Motor neuron (in vitro differentiated cells): ENCODE measurements around the gene CEP170B. TPM values are rescaled to one million over a fixed set of nuclear protein-coding genes. Genes with fewer than 3 reads are reported as not detected.
"Not testable (repeated sequence)": the region's sequence is repeated elsewhere in the genome, so short reads cannot be mapped to it uniquely, and the experiment has no call there.

ENCODE experiments used
- ATAC-seq, 8 experiments: fragments of 200-7000 bp; cut with Tn5 transposase; replicated peaks in 6 of 8; 2 replicates each; pipeline ENCODE4 v1.8.0; 2021; ENCODE audit warnings: mild to moderate bottlenecking in 8 of 8, moderate library complexity in 8 of 8
- H3K27ac ChIP-seq, 2 donors: fragments of 250-450 bp; sonication (Bioruptor Pico); 2 replicates each; pipeline ENCODE4 v1.9.0; 2021; ENCODE audit warnings: antibody characterized with exemption in 2 of 2, mild to moderate bottlenecking in 2 of 2, moderate library complexity in 1 of 2
- H3K4me1 ChIP-seq, 2 donors: fragments of 250-450 bp; sonication (Bioruptor Pico); replicated peaks in 1 of 2; 2 replicates each; pipeline ENCODE4 v1.6.1; 2021; ENCODE audit warnings: antibody characterized with exemption in 2 of 2, mild to moderate bottlenecking in 2 of 2, moderate library complexity in 1 of 2
- H3K4me3 ChIP-seq, 5 donors: fragments of 250-450 bp; sonication (Bioruptor Pico); 2 replicates each; pipeline ENCODE4 v1.9.0; 2021; ENCODE audit warnings: antibody characterized with exemption in 5 of 5, mild to moderate bottlenecking in 5 of 5, moderate library complexity in 4 of 5
- WGBS, 10 experiments: fragments of 450-650 bp; shearing (Covaris generic); methylation state at CpG; one replicate each; pipeline ENCODE4 v1.0.0; 2022; 5-methylcytosine and 5-hydroxymethylcytosine counted together
- in situ Hi-C, 9 experiments: fragments of 400-800 bp; cut with MboI; loops; one replicate each; pipeline ENCODE4 v1.15.0; 2021; ENCODE audit warnings: low sequenced_read_pairs in 9 of 9, low pct_unique_long_range_greater_than_20kb in 2 of 9; ENCODE audit not compliant: unreplicated experiment in 9 of 9
- total RNA-seq, 8 experiments: library from RNA; unstranded; fragments of 300-600 nt; gene quantifications; 2 replicates each; pipeline versions ENCODE4 v1.2.3 to v1.2.4, GENCODE V29; 2022

Gene CEP170B
- total RNA-seq, 8 experiments from 2014 or later = 6.3 to 18.4 (median 9.6) TPM

GRCh38 chr14:104917116-104917515, 52.0 kb downstream of the CEP170B start:
- Histone ChIP-seq H3K27ac (no peak overlapping the region), H3K4me1 (no peaks in the 10 kb centered on the region), H3K4me3 (no peak overlapping the region)
- 19 to 100% (median 54%) methylated on average over 2 to 9 of the region's 9 CpGs for WGBS, 10 experiments
- in situ Hi-C loops = loop anchor here in 1 of 9 experiments (25.0 kb wide), 1 partner anchor 120 kb away; no protein-coding TSS in a partner anchor
- ATAC-seq = no peak

GRCh38 chr14:104917993-104918392, 52.9 kb downstream of the CEP170B start:
- ATAC-seq = peak in 2 of 8 experiments; percentile 73 to 83
- H3K4me1 ChIP-seq = no peaks in the 10 kb centered on the region
- 8 to 100% (median 89%) methylated on average over 1 to 4 of the region's 4 CpGs; no CpG with 5 or more reads in 4 of the 10 experiments for WGBS, 10 experiments
- H3K27ac ChIP-seq = no peak overlapping the region
- no peak overlapping the region for H3K4me3 ChIP-seq
- in situ Hi-C loops = loop anchor here in 1 of 9 experiments (25.0 kb wide), 1 partner anchor 119 kb away; no protein-coding TSS in a partner anchor

GRCh38 chr14:104919152-104919992, 54.3 kb downstream of the CEP170B start:
- H3K4me1 ChIP-seq, ATAC-seq, H3K27ac ChIP-seq, H3K4me3 ChIP-seq: not testable (repeated sequence)
- in situ Hi-C loops = loop anchor here in 1 of 9 experiments (25.0 kb wide), 1 partner anchor 118 kb away; no protein-coding TSS in a partner anchor
- WGBS, 10 experiments = 58 to 93% (median 75%) methylated on average over 1 to 10 of the region's 12 CpGs

- no peak for ATAC-seq
- H3K27ac ChIP-seq = no peak overlapping the region
- 0 to 67% (median 50%) methylated on average over 1 to 3 of the region's 3 CpGs; no CpG with 5 or more reads in 2 of the 10 experiments for WGBS, 10 experiments
- H3K4me3 ChIP-seq = no peak overlapping the region
- in situ Hi-C loops = loop anchor here in 1 of 9 experiments (25.0 kb wide), 1 partner anchor 117 kb away; no protein-coding TSS in a partner anchor
- H3K4me1 ChIP-seq = no peaks in the 10 kb centered on the region
These were observed 54.9 kb downstream of the CEP170B start for GRCh38 chr14:104919993-104920315.

- WGBS, 10 experiments = 13 to 75% (median 60%) methylated on average over 1 of the region's 4 CpGs; no CpG with 5 or more reads in 5 of the 10 experiments
- Histone ChIP-seq H3K4me3 (no peak overlapping the region), H3K4me1 (no peaks in the 10 kb centered on the region), H3K27ac (no peak overlapping the region)
- in situ Hi-C loops = loop anchor here in 1 of 9 experiments (25.0 kb wide), 1 partner anchor 113 kb away; no protein-coding TSS in a partner anchor
- ATAC-seq = no peak
These were observed 58.8 kb downstream of the CEP170B start for GRCh38 chr14:104923640-104924420.

GRCh38 chr14:104924421-104925213, 59.5 kb downstream of the CEP170B start, which contains the start of gene PLD4:
TSS of gene PLD4 (plus strand) at chr14:104924879. CDS start at chr14:104927141, 2,262 bp downstream.
- in situ Hi-C loops = loop anchor here in 1 of 9 experiments (25.0 kb wide), 1 partner anchor 113 kb away; no protein-coding TSS in a partner anchor
- 40 to 70% methylated on average over 1 to 6 of the region's 14 CpGs; no CpG with 5 or more reads in 8 of the 10 experiments for WGBS, 10 experiments
- Histone ChIP-seq H3K27ac (no peak within 1 kb of the TSS), H3K4me3 (no peak within 1 kb of the TSS), H3K4me1 (no peaks in the 10 kb centered on the region)
- ATAC-seq = no peak

- 53 to 67% methylated on average over 2 to 3 of the region's 10 CpGs; no CpG with 5 or more reads in 8 of the 10 experiments for WGBS, 10 experiments
- Histone ChIP-seq H3K4me1 (no peaks in the 10 kb centered on the region), H3K4me3 (no peak overlapping the region), H3K27ac (no peak overlapping the region)
- no peak for ATAC-seq
- in situ Hi-C loops = no loop called here
These were observed 60.3 kb downstream of the CEP170B start for GRCh38 chr14:104925214-104925854.

GRCh38 chr14:104925855-104926609, 61.0 kb downstream of the CEP170B start:
- ATAC-seq = no peak
- Histone ChIP-seq H3K4me1 (no peaks in the 10 kb centered on the region), H3K4me3 (no peak overlapping the region), H3K27ac (no peak overlapping the region)
- WGBS, 10 experiments = 73 to 100% (median 80%) methylated on average over 1 to 5 of the region's 15 CpGs; no CpG with 5 or more reads in 7 of the 10 experiments
- in situ Hi-C loops = no loop called here

GRCh38 chr14:104926619-104927431, 61.8 kb downstream of the CEP170B start:
- Histone ChIP-seq H3K4me1 (peaks cover 0 to 3% of the 10 kb centered on the region in 2 donors), H3K4me3 (no peak overlapping the region), H3K27ac (no peak overlapping the region)
- 60 to 80% (median 74%) methylated on average over 1 to 3 of the region's 21 CpGs; no CpG with 5 or more reads in 7 of the 10 experiments for WGBS, 10 experiments
- no peak for ATAC-seq
- in situ Hi-C loops = no loop called here

GRCh38 chr14:104927432-104927816, 62.4 kb downstream of the CEP170B start:
- in situ Hi-C loops = no loop called here
- 25% methylated on average over 2 of the region's 10 CpGs; no CpG with 5 or more reads in 9 of the 10 experiments for WGBS, 10 experiments
- peaks cover 0 to 3% of the 10 kb centered on the region in 2 donors for H3K4me1 ChIP-seq
- no peak overlapping the region for H3K27ac ChIP-seq
- ATAC-seq = no peak
- H3K4me3 ChIP-seq = no peak overlapping the region

- no peak overlapping the region for H3K27ac ChIP-seq
- in situ Hi-C loops = no loop called here
These were observed 62.8 kb downstream of the CEP170B start for GRCh38 chr14:104927901-104928300.

More at GRCh38 chr14:104927901-104928300, 62.8 kb downstream of the CEP170B start:
- WGBS, 10 experiments = 40 to 83% (median 67%) methylated on average over 1 to 3 of the region's 8 CpGs; no CpG with 5 or more reads in 7 of the 10 experiments
- Histone ChIP-seq H3K4me3 (no peak overlapping the region), H3K4me1 (peaks cover 0 to 3% of the 10 kb centered on the region in 2 donors)
- ATAC-seq = no peak
